Measurements from ENCODE around the gene CD248. TPM values are rescaled to one million over a fixed set of nuclear protein-coding genes. Genes with fewer than 3 reads are reported as not detected.
"Not testable (repeated sequence)": the region's sequence is repeated elsewhere in the genome, so short reads cannot be mapped to it uniquely, and the experiment has no call there.

Gene CD248
- total RNA-seq, 1 donor from 2014 or later = 109 TPM

DNA sequence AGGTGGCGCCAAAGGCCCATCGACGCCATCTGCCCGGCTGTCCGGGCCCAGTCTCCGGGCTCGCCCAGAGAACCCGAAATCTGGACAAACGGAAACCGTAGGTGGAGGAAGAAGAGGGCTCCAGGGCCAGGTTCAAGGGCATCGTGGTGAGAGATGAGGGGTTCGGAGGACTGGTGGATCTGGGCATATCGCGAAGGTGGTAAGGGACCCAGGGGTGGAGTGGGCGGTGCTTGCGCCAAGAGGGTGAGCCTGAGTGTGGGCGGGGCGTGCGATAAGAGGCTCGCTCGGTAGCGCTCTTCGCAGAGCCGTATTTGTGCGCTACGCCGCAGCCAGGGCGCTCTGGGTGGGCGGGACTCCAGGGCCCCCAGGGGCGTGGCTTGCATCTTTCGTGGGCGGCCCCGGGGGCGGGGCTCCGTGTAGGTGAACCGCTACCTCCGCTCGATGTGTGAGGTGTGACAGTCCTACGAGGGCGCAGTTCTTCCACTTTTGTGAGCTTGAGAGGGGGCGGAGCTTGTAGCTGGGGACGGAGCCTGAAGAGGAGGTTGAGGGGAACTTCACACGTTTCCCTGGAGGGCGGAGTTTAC is 4.8 kb downstream of the CD248 start:
- Mint-ChIP-seq H3K27ac (ENCODE audit: unreplicated experiment) (peak overlapping the region; percentile 99), H3K27me3 (ENCODE audit: low read depth) (no peaks in the 10 kb centered on the region), H3K4me3 (ENCODE audit: unreplicated experiment) (peak overlapping the region; percentile 85), H3K4me1 (ENCODE audit: low read depth) (peaks cover 35% of the 10 kb centered on the region), H3K36me3 (ENCODE audit: low read depth) (no peaks in the 10 kb centered on the region), H3K9me3 (ENCODE audit: low read depth) (no peaks in the 10 kb centered on the region)
- no peak for DNase-seq (ENCODE audit: low spot score)
- TF ChIP-seq, protein P1, sequence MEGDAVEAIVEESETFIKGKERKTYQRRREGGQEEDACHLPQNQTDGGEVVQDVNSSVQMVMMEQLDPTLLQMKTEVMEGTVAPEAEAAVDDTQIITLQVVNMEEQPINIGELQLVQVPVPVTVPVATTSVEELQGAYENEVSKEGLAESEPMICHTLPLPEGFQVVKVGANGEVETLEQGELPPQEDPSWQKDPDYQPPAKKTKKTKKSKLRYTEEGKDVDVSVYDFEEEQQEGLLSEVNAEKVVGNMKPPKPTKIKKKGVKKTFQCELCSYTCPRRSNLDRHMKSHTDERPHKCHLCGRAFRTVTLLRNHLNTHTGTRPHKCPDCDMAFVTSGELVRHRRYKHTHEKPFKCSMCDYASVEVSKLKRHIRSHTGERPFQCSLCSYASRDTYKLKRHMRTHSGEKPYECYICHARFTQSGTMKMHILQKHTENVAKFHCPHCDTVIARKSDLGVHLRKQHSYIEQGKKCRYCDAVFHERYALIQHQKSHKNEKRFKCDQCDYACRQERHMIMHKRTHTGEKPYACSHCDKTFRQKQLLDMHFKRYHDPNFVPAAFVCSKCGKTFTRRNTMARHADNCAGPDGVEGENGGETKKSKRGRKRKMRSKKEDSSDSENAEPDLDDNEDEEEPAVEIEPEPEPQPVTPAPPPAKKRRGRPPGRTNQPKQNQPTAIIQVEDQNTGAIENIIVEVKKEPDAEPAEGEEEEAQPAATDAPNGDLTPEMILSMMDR (IDR thresholded peaks at IDR 0.05) = peak; percentile 98

- no peaks in the 10 kb centered on the region for H3K27me3 Mint-ChIP-seq (ENCODE audit: low read depth)
- TF ChIP-seq, protein P1 (IDR thresholded peaks at IDR 0.05) = no peak
- H3K9me3 Mint-ChIP-seq (ENCODE audit: low read depth) = no peaks in the 10 kb centered on the region
- no peak for DNase-seq (ENCODE audit: low spot score)
- H3K4me1 Mint-ChIP-seq (ENCODE audit: low read depth) = peaks cover 34% of the 10 kb centered on the region
- peak overlapping the region; percentile 85 for H3K4me3 Mint-ChIP-seq (ENCODE audit: unreplicated experiment)
- H3K27ac Mint-ChIP-seq (ENCODE audit: unreplicated experiment) = peak overlapping the region; percentile 99
- H3K36me3 Mint-ChIP-seq (ENCODE audit: low read depth) = no peaks in the 10 kb centered on the region
Observed at GRCh38 chr11:66311470-66311964, 5.3 kb downstream of the CD248 start.

DNA sequence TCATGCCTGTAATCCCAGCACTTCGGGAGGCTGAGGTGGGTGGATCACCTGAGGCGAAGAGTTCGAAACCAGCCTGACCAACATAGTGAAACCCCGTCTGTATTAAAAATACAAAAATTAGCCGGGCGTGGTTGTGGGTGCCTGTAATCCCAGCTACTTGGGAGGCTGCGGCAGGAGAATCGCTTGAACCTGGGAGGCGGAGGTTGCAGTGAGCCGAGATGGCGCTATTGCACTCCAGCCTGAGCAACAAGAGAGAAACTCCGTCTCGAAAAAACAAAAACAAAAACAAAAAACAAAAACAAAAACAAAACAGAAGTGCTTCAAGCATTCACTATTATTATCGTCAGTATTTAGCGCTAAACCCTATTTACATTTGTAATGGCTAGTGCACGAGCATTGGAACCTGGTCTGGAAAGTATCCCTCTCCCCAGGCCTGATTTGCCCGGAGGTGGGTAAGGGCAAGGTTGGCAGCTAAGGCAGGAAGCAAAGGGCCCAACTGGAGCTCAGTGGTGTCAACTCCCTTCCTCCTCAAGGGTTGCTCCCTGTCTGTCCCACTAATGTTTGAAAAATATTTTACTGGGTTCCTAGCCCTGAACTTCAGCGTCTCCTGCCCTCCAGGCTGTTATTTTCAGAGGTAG is 5.9 kb downstream of the CD248 start:
- H3K27me3 Mint-ChIP-seq (ENCODE audit: low read depth); H3K27ac Mint-ChIP-seq (ENCODE audit: unreplicated experiment); DNase-seq (ENCODE audit: low spot score); H3K9me3 Mint-ChIP-seq (ENCODE audit: low read depth); H3K36me3 Mint-ChIP-seq (ENCODE audit: low read depth); H3K4me3 Mint-ChIP-seq (ENCODE audit: unreplicated experiment): not testable (repeated sequence)
- H3K4me1 Mint-ChIP-seq (ENCODE audit: low read depth) = peaks cover 30% of the 10 kb centered on the region

- Mint-ChIP-seq H3K36me3 (ENCODE audit: low read depth) (no peaks in the 10 kb centered on the region), H3K4me1 (ENCODE audit: low read depth) (peaks cover 24% of the 10 kb centered on the region), H3K27ac (ENCODE audit: unreplicated experiment) (no peak overlapping the region), H3K9me3 (ENCODE audit: low read depth) (no peaks in the 10 kb centered on the region), H3K4me3 (ENCODE audit: unreplicated experiment) (no peak overlapping the region), H3K27me3 (ENCODE audit: low read depth) (no peaks in the 10 kb centered on the region)
- no peak for DNase-seq (ENCODE audit: low spot score)
- TF ChIP-seq, protein P1 (IDR thresholded peaks at IDR 0.05) = no peak
Observed at GRCh38 chr11:66310324-66310723, 6.5 kb downstream of the CD248 start.

DNA sequence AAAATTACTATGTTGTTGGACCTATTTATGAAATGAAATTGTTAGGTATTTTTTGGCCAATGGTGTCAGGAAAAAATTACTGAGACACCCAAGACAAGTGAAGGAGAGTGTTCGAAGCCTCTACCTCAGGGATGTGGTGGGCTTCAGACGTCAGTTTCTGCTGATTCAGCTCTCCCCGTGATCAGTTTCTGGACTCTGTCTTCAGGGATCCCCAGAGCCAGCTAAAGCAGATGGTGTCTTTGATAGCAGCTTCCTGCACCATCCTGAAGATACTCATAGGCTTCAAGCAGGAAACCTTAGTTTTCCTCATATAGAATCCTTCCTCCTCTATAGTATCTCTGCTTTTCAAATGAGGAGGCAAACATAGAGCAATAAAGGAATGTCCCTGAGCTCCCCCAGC is 7.4 kb downstream of the CD248 start:
- no peak for DNase-seq (ENCODE audit: low spot score)
- H3K4me3 Mint-ChIP-seq (ENCODE audit: unreplicated experiment) = no peak overlapping the region
- no peak overlapping the region for H3K27ac Mint-ChIP-seq (ENCODE audit: unreplicated experiment)
- H3K4me1 Mint-ChIP-seq (ENCODE audit: low read depth) = peaks cover 16% of the 10 kb centered on the region
- H3K9me3 Mint-ChIP-seq (ENCODE audit: low read depth) = no peaks in the 10 kb centered on the region
- TF ChIP-seq, protein P1 (IDR thresholded peaks at IDR 0.05) = no peak
- no peaks in the 10 kb centered on the region for H3K27me3 Mint-ChIP-seq (ENCODE audit: low read depth)
- no peaks in the 10 kb centered on the region for H3K36me3 Mint-ChIP-seq (ENCODE audit: low read depth)

- Mint-ChIP-seq H3K4me1 (ENCODE audit: low read depth) (no peaks in the 10 kb centered on the region), H3K36me3 (ENCODE audit: low read depth) (no peaks in the 10 kb centered on the region), H3K9me3 (ENCODE audit: low read depth) (no peaks in the 10 kb centered on the region), H3K27ac (ENCODE audit: unreplicated experiment) (no peak overlapping the region), H3K4me3 (ENCODE audit: unreplicated experiment) (no peak overlapping the region), H3K27me3 (ENCODE audit: low read depth) (no peaks in the 10 kb centered on the region)
- TF ChIP-seq, protein P1 (IDR thresholded peaks at IDR 0.05) = no peak
- no peak for DNase-seq (ENCODE audit: low spot score)
Observed at GRCh38 chr11:66302656-66303055, 14.2 kb downstream of the CD248 start.

Data from chondrocyte (in vitro differentiated cells).